ENCODE measurements around the gene ELK4.

DNA sequence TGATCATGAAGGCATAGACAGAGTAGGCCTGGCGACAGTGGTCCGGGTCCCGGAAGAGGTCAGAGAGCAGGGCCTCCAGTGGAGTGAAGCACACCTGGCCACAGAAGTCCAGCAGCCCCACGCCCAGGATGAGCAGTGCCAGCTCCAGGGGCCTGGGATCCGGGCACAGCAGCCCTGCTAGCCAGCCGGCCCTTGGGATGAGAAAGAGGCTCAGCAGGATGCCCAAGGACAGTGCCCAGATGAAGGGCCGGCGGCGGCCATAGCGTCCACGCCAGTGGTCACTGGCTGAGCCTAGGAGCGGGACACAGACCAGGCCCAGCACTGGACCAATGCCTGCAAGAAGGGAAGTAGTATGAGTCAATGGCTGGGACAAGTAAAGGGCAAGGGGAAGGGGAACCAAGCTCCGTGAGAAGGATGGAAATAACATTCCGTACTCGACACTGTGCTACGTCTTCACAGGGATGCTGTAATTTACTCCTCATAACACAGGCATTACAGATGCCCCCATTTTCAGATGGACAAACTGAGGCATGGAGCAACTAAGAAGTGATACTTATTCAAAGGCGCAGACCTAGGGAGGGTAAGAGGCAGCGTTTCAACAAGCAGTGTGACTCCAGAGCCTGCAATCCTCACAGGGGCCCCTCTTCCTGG is 31.6 kb upstream of the ELK4 start:
- TF ChIP-seq, protein P1, sequence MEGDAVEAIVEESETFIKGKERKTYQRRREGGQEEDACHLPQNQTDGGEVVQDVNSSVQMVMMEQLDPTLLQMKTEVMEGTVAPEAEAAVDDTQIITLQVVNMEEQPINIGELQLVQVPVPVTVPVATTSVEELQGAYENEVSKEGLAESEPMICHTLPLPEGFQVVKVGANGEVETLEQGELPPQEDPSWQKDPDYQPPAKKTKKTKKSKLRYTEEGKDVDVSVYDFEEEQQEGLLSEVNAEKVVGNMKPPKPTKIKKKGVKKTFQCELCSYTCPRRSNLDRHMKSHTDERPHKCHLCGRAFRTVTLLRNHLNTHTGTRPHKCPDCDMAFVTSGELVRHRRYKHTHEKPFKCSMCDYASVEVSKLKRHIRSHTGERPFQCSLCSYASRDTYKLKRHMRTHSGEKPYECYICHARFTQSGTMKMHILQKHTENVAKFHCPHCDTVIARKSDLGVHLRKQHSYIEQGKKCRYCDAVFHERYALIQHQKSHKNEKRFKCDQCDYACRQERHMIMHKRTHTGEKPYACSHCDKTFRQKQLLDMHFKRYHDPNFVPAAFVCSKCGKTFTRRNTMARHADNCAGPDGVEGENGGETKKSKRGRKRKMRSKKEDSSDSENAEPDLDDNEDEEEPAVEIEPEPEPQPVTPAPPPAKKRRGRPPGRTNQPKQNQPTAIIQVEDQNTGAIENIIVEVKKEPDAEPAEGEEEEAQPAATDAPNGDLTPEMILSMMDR (IDR thresholded peaks at IDR 0.05; ENCODE audit: insufficient read depth, low read length) = no peak
- TF ChIP-seq, protein P2, sequence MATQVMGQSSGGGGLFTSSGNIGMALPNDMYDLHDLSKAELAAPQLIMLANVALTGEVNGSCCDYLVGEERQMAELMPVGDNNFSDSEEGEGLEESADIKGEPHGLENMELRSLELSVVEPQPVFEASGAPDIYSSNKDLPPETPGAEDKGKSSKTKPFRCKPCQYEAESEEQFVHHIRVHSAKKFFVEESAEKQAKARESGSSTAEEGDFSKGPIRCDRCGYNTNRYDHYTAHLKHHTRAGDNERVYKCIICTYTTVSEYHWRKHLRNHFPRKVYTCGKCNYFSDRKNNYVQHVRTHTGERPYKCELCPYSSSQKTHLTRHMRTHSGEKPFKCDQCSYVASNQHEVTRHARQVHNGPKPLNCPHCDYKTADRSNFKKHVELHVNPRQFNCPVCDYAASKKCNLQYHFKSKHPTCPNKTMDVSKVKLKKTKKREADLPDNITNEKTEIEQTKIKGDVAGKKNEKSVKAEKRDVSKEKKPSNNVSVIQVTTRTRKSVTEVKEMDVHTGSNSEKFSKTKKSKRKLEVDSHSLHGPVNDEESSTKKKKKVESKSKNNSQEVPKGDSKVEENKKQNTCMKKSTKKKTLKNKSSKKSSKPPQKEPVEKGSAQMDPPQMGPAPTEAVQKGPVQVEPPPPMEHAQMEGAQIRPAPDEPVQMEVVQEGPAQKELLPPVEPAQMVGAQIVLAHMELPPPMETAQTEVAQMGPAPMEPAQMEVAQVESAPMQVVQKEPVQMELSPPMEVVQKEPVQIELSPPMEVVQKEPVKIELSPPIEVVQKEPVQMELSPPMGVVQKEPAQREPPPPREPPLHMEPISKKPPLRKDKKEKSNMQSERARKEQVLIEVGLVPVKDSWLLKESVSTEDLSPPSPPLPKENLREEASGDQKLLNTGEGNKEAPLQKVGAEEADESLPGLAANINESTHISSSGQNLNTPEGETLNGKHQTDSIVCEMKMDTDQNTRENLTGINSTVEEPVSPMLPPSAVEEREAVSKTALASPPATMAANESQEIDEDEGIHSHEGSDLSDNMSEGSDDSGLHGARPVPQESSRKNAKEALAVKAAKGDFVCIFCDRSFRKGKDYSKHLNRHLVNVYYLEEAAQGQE (IDR thresholded peaks at IDR 0.05; ENCODE audit: insufficient replicate concordance, low read depth) = no peak

All from HL-60 (cell line).